ENCODE data around the gene ZNF260. TPM values are rescaled to one million over a fixed set of nuclear protein-coding genes. Genes with fewer than 3 reads are reported as not detected.
"Not testable (repeated sequence)": the region's sequence is repeated elsewhere in the genome, so short reads cannot be mapped to it uniquely, and the experiment has no call there.

ZNF260 gene
- 10.2 TPM for polyA plus RNA-seq (ENCODE audit: insufficient read length)

DNA sequence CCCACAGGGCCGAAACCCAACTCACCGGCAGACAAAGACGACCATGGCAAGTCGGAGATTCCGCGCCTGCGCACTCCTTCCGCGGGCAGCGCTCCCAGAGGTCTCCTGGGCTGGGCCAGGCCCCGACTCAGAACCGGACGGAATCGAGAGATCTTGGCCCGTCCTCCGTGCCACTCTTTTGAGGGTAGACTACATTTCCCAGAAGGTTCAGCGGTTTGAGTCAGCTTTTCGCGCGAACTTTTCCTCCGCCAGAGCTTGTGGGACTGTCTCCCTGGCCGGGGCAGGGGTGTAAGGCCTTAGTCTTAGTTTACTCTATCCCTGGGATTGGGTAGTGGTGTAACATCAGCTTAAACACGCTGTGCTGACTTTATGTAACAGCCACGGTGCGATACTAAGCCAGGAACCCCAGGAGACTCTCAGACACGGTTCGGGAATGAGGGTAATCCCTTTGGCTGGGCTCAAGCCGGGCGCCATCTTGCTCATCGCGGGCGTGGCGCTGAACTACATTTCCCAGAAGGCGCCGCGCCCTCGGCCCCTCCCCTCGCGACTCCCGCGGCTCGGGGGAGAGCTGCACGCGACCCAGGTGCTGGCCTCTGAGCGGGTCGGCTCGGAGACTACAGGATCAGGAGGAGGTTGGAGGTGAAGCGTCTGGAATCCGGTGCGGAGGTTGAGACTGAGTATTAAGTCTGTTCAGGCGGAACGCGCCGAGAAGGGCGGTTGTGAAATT is at the start of gene ZNF260:
Gene ZNF260, minus strand, starts transcription at position 78 of the 727 bp plus-strand sequence. CDS start 13,033 bp downstream, outside the sequence.
- DNase-seq (ENCODE audit: low read depth): peak; percentile 96

DNA sequence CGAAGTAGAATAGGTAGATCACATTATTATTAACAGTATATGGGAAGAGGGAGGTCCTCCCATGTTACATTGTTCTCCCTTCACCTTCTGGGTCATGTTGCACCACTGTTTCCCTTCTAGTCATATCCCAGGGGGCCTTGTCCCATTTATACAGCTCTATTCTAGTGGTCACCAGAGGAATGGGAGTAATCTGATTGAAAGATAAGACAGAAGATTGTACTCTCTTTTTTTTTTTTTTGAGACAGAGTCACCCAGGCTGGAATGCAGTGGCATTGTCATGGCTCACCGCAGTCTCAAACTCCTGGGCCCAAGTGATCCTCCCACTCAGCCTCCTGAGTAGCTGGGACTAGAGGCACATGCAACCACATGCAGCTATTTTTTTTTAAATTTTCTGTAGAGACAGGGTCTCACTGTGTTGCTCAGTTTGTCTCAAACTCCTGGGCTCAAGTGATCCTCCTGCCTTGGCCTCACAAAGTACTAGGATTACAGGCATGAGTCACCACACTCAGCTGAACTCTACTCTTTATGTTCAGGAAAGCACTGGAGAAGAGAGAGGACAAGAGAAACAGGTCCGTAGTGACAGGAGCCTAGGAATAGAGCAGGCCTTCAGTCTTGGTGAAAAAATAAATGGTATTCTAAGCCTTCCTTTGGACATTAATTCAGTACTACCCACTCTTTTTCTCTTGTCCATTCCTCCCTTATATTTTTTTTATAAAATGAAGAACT is 49.4 kb upstream of the ZNF260 start:
- no peak for DNase-seq (ENCODE audit: low read depth)

DNA sequence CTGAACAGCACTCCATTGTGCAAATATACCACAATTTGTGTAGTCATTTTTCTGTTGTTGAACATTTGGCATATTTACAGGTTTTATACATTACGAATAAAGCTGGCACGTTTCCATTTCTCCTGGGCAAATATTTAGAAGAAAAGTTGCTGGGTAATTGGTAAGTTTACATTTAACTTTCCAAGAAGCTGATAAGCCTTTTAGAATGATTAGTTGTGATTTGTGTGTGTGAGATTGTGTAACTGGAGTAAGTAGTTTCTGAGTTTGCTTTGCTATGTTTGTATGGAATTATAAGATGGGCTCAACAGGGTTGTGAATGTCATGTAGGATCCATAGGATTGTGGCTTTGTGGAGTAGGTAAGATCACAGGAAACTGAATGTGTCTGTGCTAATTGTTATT is 46.7 kb upstream of the ZNF260 start:
- no peak for DNase-seq (ENCODE audit: low read depth)

DNA sequence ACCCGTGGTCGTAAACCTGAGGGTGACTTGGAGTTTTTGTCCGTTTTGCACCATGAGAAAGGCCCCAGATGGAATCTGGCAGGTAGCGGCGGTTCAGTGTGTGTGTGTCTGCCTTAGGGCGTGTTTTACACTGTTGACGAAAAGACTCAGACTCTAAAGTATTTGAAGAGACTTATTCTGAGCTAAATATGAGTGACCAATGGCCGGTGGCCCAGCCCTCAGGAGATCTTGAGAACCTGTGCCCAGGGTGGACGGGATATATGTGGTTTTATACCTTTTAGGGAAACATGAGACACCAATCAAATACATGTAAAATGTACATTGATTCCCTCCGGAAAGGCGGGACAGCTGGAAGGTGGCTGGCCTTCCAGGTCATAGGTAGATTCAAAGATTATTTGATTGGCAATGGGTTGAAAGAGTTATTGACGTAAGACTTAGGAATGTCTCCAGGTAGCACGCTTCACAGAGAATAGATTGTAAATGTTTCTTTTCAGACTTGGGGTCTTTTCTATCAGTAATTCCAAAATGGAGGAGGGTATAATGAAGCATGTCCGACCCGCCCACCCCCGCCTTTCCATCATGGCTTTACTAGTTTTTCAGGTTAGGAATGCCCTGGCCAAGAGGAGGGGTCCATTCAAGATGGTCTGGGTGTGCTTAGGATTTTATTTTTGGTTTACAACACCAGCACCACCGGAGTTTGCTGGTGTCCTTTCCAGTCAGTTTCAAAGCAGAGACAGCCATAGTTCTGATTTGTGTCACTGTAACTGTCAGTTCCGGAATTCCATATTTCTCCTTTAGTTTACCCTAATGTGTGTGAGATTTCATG is 46.0 kb upstream of the ZNF260 start:
- DNase-seq (ENCODE audit: low read depth): no peak

DNA sequence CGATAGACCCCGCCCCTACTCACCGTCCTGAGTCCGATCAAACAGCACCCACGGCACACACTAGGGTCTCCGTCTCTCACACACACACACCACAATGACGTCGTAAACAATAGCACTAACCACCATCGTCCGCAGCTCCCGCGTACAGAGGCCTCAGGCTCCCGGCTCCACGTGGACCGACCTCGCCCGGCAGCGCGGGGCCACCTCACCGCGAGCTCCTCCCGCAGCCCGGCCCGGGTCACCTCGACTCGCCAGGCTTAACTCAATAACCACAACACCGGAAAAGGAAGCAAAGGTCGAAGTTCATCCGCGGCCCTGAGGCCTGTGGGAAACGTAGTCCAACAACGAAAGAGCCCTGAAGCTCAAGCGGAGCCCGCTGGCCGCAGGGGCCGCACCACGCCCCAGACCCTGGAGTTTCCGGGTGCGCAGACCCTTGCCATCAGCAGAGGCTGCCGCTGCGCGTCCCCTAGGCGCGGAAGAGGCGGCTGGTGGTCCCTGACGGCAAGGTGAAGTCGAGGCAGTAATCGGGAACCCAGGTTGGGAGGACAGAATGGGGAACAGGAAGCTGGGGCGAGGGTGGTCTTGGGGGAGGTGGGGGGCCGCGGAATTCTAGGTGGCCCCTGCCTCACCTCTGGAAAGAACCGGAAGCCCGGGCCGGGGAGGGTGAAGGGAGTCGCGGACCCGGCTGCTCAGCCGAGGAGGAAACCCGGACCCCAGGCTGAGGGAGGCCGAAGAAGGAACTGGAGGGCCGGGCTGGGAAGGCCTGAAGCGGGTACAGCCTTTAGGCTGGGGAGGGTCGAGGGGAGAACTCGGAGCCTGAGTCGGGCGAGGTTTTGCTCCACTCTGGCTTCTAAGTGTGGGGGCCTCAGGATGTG is 45.2 kb upstream of the ZNF260 start, which contains the start of gene ZNF529:
Gene ZNF529, minus strand, starts transcription at position 273 of the 875 bp plus-strand sequence. CDS start 946 bp downstream, outside the sequence.
- peak; percentile 78 for DNase-seq (ENCODE audit: low read depth)

DNA sequence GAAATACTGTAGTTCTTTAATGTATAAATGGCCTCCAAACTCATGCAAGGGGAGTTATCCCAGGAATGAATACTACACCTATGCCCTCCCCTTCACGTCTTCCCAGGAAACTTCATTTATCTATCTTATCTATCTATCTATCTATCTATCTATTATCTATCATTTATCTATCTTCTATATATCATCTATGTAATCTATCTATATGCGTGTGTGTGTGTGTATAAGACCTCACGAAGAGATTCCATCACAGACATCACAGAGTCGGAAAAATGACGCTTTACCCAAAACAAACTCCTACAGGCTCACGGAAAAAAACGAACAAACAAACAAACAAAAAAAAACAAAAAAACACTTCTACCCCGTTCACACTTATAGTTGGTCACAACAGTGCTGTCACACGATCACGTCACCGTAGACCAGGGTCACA is 44.5 kb upstream of the ZNF260 start:
- DNase-seq (ENCODE audit: low read depth): no peak

DNA sequence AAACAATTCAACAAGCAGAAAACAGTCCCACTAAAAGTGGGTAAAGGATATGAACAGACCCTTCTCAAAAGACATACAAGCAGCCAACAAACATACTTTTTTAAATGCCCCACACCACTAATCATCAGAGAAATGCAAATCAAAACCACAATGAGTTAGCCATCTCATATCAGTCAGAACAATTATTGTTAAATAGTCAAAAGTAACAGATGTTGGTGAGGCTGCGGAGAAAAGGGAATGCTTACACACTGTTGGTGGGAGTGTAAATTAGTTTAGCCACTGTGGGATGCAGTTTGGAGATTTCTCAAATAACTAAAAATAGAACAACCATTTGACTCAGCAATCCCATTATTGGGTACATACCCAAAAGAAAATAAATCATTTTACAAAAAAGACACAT is 36.3 kb upstream of the ZNF260 start:
- DNase-seq (ENCODE audit: low read depth): no peak

DNA sequence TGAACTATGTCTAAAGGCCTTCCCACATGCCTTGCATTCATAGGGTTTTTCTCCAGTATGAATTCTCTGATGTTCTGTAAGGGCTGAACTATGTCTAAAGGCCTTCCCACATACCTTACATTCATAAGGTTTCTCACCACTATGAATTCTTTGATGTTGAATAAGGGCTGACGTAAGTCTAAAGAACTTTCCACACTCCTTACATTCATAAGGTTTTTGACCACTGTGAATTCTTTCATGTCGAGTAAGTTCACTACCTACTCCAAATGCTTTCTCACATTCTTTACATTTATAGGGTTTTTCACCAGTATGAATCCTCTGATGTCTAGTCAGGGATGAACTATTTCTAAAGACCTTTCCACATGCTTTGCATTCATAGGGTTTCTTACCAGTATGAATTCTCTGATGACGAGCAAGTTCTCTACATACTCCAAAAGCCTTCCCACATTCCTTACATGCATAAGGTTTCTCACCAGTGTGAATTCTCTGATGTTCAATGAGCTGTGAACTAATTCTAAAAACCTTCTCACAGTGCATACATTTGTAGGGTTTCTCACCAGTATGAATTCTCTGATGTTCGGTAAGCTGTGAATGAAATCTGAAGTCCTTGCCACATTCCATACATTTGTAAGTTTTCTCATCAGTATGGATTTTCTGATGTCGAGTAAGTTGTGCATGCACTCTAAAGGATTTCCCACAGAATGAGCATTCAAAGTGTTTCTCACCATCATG is 19.1 kb upstream of the ZNF260 start:
- DNase-seq (ENCODE audit: low read depth): no peak

DNA sequence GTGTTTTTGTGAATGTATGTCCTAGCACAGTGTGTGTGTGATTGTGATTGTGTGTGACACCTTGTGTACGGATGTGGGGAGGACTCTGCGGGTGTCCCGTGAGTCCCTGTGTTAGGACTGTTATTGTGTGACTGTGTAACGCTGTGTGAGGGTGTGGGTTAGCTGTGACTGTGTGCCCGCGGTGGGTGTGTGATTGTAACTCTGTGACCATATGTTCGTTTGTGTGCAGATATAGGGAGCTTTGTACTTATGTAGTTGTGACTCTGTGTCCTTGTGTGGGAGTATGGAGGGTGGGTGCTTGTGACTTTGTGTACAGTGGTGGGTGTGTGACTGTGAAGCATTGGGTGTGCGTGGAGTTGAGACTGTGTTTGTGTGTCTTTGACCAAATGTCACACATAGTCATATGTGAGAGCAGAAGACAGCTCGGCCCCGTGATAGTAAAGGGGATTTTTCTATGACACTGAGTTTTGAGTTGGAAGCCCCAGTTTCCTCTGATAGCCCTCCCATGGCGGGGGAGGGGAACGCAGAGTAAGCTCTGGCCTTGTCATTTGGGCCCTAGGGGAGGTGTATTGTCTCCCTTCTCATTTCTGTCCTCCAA is 949 bp upstream of the ZNF260 start:
- no peak for DNase-seq (ENCODE audit: low read depth)

DNA sequence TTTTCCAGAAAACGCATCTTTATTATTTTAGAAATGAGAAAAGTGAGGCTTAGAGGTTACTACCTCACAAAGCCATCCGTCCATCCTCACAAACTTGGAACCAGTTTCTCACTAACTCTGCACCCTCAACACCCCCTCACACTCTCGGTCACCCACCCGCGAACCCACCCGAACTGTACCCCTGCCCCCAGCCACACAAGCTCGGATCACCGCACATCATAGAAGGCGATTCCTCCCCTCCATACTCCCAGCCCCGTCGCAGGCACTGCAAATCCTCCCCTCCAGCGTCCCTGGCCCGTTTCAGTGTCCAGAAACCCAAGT is 238 bp downstream of the ZNF260 start:
- DNase-seq (ENCODE audit: low read depth): no peak

DNA sequence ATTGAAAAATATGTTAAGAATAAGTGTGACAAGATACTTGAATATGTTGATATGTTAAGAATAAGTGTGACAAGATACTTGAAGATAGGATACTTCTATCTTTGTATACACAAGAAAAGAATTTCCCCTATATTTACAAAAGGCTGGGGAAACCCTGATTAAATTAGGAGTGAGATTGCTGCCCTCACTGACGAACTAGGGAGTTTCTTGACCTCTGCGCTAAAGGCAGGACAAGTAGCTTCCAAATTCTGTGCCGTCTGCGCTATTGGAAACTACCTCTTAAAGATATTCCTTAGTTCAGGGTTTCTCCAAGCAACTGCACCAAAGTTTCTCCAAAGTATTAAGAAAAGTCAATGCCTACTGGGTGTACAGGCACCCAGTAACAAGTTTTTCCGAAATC is 730 bp downstream of the ZNF260 start:
- no peak for DNase-seq (ENCODE audit: low read depth)

DNA sequence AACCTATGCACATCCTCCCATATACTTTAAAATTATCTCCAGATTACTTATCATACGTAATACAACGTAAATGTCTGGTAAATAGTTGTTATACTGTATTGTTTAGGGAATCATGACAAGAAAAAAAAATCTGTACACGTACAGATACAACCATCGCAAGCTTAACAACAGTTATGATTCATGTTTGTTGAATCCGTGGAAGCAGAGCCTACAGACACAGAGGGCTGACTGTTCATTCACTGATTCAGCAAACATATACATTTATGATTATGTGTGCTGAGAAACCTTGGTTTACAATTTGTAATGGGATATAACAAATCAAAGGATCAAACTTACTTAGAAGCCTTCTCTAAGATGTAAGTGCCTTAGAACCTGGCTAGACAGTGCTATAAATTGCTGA is 1.5 kb downstream of the ZNF260 start:
- no peak for DNase-seq (ENCODE audit: low read depth)

DNA sequence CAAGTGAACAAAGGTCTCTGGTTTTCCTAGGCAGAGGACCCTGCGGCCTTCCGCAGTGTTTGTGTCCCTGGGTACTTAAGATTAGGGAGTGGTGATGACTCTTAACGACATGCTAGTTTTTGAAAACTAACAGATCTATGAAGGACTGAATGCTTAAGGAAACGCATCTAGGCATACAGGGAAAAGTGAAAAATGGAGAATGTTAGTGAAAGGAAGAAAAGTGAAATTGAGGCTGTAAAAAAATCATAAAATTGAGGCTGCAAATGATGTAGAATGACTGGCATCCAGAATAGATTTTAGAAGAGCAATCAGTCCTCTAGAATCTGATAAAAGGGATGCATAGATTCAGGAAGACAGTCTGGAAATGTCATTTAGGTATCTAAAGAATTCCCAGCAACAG is 3.5 kb downstream of the ZNF260 start:
- no peak for DNase-seq (ENCODE audit: low read depth)

DNA sequence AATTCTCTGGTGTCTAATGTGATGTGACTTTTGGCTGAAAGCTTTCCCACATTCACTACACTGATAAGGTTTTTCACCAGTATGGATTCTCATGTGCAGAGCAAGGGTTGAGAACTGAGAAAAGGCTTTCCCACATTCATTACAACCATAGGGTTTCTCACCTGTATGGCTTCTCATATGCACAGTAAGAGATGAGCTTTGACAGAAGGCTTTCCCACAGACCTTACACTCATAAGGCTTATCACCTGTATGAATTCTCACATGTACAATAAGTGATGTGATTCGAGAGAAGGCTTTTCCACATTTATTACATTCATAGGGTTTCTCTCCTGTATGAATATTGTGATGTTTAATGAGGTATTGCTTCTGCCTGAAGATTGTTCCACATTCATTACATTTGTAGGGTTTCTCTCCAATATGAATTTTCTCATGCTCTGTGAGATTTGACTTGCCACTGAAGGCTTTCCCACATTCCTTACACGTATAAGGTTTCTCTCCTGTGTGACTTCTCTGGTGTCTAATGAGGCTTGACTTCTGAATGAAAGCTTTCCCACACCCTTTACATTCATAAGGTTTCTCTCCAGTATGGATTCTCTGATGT is 14.0 kb downstream of the ZNF260 start:
- DNase-seq (ENCODE audit: low read depth): no peak

DNA sequence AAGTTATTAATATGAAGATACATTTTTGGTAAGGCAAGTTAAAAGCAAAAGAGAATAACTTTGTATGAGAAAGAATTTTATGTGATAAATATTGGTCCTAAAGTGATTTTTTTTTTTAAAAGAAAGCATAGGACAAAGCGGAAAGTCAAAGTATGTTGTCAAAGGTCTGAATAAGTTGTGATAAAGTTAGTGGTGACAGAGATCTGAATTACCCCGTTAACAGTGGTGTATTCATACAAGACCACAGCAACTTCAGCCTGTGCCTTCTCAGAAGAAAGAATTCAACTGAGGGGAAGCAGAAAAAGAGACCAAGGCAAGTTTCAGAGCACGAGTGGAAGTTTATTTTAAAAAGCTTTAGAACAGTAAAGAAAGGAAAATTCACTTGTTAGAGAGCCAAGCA is 19.7 kb downstream of the ZNF260 start:
- no peak for DNase-seq (ENCODE audit: low read depth)

DNA sequence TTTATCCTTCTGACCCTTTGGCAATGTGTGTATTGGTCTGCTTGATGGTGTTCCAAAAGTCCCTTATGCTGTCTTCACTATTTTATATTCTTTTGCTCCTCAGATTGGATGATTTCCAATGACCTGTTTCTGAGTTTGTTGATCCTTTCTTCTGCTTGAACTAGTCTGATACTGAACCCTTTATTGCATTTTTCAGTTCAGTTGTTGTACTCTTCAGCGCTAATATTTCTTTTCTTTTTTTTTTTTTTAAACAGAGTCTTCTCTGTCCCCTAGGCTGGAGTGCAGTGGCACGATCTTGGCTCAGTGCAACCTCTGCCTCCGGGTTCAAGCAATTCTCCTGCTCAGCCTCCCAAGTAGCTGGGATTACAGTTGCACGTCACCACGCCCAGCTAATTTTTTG is 26.1 kb downstream of the ZNF260 start:
- no peak for DNase-seq (ENCODE audit: low read depth)

DNA sequence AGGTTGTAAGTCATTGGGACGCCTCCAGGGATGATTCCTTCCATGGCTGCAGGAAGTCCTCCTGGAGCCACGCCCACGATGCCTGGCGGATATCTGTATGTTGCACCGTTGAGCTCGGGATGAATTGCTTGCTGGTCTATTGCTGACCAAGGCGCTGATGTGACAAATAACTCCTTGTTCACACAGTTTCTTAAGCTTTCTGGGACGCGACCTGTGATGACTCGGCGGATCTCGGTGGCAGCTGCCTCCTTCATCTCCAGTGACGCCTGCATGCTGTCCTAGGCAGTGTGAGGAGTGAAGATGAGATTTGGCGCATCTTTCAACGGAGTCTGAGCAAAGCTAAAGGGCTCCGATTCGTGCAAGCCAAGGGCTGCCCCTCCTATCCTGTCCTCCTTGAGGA is 31.1 kb downstream of the ZNF260 start:
- DNase-seq (ENCODE audit: low read depth): no peak

DNA sequence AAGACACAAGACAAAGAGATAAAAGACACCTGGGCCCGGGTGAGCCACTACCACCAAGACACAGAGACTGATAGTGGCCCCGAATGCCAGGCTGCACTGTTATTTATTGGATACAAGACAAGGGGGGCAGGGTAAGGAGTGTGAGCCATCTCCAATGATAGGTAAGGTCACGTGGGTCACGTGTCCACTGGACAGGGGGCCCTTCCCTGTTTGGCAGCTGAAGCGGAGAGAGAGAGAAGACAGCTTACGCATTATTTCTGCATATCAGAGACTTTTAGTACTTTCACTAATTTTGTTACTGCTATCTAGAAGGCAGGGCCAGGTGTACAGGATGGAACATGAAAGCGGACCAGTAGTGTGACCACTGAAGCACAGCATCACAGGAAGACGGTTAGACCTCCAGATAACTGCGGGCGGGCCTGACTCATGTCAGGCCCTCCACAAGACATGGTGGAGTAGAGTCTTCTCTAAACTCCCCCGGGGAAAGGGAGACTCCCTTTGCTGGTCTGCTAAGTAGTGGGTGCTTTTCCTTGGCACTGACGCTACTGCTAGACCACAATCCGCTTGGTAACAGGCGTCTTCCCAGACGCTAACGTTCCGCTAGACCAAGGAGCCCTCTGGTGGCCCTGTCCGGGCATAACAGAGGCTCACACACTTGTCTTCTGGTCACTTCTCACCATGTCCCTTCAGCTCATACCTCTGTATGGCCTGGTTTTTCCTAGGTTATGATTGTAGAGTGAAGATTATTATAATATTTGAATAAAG is 35.2 kb downstream of the ZNF260 start:
- DNase-seq (ENCODE audit: low read depth): peak; percentile 14

DNA sequence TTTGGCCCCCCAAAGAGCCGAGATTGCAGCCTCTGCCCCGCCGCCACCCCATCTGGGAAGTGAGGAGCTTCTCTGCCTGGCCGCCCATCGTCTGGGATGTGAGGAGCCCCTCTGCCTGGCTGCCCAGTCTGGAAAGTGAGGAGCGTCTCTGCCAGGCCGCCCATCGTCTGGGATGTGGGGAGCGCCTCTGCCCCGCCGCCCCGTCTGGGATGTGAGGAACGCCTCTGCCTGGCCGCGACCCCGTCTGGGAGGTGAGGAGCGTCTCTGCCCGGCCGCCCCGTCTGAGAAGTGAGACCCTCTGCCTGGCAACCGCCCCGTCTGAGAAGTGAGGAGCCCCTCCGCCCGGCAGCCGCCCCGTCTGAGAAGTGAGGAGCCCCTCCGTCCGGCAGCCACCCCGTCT is 37.2 kb downstream of the ZNF260 start:
- DNase-seq (ENCODE audit: low read depth): not testable (repeated sequence)

Measured in forelimb muscle (tissue), 1 donor.